Epidermal melanocyte (primary cell): ENCODE measurements around the gene LAMA3.

Source experiments
- DNase-seq: peaks from one replicate; pipeline ENCODE4 v3.0.0; 2011; ENCODE audit warnings: low spot score; ENCODE audit not compliant: insufficient read length

Gene LAMA3

DNA sequence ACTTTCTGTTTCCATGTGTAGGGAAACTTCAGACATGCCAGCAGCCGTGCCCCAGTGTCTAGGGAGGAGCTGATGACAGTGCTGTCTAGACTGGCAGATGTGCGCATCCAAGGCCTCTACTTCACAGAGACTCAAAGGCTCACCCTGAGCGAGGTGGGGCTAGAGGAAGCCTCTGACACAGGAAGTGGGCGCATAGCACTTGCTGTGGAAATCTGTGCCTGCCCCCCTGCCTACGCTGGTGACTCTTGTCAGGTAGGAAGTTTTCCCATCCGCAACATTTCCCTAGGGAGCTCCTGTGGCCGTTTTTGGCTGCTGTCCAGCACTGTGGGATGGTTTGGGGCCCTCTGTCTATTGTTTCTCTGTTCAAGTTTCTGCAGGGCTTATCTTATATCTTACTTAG, 182.2 kb downstream of the LAMA3 start:
- no peak for DNase-seq

DNA sequence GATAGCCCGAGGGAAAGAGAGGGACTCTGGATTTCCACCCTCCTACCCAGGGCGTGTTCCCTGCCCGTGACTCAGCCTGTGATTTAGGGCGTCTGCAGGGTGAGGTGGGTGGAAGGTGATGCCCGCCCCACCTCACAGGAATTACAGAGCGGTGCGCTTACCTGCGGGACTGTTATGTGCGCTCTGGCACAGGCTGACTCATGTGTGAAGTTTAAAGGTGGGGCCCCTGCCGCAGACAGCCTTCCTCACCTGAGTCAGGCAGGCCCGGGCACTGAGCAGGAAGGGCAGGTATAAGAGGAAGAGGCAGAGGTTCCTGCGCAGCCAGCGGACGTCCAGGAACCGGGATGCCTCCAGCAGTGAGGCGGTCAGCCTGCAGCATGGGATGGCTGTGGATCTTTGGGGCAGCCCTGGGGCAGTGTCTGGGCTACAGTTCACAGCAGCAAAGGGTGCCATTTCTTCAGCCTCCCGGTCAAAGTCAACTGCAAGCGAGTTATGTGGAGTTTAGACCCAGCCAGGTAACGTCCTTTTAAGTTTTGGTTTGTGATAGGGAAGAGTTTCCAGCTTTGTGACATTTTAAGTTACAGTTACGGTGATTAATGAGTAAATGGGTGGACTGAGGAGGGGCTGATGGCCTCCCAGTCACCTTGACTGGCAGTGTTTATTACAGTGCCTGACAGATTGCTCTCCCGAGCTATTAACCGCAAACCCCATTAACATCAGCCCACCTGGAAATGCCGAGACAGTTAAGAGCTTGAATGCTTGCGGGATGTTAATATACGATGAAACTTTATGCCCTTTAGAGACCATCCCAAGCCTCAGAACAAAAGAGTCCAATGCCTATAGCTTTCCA, 183.7 kb downstream of the LAMA3 start:
- no peak for DNase-seq

DNA sequence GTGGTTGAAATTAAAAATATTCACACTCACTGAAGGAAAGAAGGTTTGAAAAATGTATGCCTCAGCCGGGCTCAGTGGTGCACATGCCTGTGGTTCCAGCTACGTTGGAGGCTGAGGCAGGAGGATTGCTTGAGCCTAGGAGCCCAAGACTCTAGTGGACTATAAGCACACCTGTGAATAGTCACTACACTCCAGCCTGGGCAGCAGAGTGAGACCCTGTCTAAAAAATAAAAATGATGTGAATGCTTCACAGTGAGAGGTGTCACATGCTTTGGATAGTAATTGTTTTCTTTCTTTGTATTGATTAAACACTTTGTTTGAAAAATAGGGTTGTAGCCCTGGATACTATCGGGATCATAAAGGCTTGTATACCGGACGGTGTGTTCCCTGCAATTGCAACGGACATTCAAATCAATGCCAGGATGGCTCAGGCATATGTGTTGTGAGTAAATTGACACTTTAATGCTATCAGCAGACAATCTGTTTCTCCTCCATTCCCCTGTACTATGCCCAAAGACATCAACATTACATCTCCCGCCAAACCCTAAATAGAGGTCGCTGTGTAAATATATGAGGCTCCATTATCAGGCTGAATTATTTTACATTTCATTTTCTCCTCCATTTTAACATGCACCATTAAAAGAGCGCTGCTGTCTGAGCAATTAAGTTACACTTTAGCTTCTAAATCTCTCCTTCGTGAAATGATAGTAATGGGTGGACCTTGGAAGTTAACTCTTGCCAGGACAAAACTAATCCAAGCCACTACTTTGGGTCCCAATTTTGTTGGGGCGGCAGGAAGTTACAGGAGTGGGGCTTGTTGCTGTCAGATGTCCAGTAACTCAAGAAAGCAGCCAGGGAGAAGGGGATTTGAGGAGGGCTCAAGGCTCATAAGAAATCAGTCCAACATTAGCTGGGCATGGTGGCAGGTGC, 187.0 kb downstream of the LAMA3 start:
- no peak for DNase-seq

DNA sequence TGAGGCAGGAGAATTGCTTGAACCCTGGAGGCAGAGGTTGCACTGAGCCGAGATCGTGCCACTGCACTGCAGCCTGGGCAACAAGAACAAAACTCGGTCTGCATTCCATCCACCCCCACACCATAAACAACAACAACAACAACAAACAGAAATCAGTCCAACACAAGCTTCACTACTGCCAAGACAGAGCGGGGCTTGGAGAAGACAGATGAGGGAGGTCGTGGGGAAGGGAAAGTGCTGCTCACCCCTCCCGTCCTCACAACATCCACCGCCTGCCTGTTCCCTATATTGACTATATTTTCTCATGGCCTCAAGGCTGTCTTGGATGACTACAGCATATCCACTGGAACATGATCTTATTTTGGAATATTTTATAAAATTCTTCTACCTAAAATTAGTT, 187.7 kb downstream of the LAMA3 start:
- no peak for DNase-seq

DNA sequence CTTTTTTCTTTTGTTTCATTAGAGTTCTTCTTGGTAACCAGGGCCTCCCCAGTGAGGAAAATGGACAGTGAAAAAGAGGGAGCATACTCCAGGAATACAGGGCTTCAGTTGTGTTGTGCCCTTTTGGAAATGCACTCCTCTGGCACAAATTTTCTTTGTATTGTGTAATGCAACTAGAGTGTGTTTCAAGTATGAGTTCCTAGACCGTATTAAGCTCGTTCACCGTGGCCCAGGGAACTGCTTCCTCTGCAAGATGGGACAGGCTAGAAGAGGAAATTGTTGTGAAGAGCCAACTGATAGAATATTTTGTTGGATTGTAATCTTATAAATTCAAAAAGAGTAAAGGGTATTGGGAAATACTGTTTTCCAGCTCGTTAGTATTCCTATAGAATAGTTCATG, 188.1 kb downstream of the LAMA3 start:
- DNase-seq = no peak

DNA sequence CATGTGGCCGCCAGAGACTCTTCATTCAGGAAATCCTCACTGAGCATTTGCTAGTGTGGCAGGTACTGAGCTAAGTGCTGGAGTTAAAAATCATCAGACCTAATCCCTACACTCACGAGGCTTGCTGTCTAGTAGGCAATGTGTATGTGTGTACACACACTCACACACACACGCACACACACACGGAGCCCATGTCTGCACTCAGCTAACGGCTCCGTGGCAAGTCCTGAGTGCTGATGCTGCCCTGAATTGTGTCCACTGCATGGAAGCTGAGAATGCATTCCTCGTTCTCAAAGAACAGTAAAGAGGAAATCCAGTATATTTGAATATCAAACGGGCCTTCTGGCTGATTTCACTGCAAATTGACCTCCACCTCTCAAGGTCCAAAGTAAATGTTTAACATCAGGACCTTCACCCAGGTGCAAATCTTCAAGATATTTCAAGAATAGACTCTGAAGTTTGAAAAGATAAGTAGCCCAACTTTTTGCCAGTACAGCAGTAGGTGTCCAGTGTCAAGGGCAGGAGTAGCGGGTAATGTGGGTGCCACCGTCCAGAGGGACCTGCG, 189.2 kb downstream of the LAMA3 start:
- DNase-seq = no peak

DNA sequence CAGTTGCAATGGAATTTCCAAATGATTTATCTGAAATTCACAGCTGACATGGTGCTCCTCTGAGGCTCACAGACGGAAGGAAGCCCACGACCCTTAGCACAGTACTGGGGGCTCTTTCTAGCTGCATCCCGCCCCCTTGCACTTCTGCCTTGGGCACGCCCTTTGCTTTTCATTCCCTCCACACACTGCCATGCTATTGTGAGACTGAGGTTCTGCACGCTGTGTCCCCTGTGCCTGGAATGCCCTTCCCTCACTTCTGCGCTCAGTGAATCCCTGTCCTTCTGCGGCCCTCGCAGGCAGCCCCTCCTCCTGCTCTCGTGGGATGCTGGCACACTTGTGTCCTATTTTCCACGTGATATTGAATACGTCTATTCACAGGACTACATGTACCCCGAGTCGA, 189.9 kb downstream of the LAMA3 start:
- no peak for DNase-seq

DNA sequence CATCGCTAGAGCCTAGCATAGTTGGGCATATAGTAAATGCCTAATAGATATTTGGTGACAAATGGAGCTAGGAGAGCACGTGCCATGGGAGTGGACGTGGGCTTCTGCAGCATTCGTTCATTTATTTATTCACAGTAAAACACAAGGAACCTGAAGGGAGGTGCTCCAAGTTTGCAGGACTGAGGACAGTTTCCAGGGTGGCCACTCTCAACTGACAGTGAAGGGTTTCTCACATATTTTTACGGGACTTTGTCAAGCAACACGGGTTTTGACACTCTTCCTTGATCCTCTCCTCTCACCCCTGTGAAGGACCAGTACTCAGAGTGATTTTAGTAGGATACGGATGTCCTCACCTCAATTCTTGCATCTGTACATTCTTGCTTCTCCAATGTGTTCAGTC, 190.3 kb downstream of the LAMA3 start:
- DNase-seq = no peak

DNA sequence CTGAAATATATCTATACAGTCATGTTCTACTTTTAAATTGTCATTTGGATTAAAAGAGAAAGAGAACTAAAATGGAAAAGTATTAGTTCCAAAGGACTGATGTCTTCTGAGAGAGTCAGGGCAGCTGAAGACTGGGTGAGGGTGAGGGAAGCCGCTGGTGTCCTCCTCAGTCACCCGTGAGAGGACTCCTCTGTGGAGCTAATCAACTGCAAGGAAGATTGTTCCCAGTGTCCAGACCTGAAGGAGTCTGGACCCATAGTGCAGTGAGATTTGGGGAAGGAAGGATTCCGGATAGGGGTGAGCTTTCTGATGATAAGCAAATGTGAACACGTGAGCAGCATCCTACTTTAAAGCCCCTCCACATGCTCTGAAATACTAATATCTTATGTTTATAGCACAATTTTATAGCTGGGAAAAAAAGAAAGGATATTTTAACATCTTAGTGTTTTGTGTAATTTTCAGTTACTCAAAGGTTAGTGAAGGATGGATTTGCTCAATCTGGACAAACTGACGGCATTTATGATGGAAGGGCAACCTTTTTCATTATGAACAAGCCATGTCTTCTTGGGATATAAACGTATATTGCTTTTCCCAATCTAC, 190.8 kb downstream of the LAMA3 start:
- DNase-seq = no peak

DNA sequence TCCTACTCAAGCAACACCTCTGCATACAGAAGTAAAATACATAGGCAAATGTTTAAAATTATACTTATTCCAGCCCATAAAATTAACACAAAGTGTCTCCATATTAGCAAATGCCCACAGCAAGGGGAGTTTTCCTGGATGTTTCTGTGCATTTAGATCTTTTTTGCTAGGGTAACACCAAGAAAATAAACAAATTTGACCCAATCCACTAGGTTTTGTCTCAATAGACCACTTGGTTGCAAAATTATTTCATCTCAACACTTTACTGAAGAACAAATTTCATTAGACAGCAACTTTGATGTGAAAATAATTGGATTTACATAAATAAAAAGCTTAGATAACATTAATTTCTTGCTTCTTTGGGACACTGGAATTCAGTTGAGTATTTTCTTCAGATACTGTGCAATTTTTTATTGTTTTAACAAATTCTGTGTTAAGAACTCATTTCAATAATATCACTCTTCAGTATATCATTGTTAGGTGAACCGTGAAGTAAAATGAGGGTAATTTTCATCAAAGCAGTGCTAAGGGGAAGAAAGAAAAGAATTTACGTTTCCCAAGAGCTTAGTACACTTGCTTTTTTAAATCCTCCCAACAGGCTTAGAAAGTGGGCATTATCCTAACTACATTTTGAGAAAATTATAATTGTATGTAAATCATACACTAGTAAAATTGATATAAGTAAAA, 191.8 kb downstream of the LAMA3 start:
- no peak for DNase-seq

DNA sequence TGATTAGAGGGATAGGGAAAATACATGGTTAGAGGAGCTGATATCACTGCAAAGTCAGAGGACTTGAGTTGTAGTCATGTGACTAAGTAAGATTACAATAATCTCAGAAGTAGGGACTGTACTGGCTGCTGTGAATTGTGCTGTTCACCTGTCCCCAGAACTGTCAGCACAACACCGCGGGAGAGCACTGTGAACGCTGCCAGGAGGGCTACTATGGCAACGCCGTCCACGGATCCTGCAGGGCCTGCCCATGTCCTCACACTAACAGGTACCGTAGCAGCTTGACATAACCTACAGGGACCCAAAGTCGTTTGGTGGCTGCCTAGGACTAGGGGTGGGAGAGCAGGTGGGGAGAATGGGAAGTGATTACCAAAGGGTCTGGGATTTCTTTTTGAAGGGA, 192.5 kb downstream of the LAMA3 start:
- no peak for DNase-seq

DNA sequence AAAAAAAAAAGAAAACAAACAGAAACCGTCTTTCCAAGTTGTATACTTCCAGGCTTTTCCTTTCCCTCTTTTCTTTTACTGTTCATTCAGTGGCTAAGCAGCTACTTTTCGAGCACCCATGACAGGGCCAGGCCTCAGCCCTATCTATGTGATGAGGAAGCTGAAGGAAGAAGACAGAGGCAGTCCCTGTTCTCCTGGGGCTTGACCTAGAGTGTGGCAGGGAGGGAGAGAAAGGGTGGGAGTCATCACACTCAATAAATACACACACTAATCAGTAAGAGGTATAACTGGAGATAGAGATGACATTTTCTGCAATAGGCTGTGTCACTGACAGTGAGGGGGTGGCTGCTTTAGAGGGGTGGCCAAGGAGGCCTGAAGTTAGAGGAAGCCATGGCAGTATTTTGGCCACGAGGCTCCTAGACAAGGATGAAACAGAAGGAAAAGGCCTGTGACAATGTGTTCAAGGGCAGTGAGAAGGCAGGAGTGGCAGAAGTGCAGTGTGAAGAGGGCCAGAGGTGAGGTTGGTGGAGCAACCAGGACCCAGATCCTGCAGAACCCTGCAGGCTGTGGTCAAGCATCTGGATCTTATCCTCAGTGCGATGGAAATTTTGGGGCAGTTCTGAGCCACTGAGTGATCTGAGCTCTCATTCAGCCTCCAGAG, 193.5 kb downstream of the LAMA3 start:
- no peak for DNase-seq

DNA sequence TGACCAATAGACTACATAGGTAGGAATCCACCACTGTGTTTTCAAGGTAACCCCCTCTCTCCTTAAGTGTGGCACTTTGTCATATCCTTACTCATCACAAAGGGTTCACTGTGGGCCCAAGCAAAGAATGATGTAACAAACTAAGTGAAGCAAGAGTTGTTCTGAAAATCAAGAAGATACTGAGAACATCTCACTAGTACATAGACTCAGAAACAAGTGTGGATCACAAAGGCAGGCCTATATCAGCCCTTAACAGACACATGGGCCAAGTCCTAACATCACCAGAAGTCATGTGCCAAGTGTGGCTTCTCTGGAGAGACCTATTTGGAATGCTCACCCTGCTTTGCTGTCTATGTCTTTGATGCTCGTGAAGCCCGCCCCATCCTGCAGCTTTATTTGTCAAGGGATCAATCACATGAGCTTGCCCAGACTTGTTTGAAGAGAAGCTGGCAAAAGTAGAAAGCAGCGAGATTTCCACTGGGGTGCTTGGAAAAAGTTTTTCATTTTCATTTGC, 194.1 kb downstream of the LAMA3 start:
- DNase-seq = no peak

DNA sequence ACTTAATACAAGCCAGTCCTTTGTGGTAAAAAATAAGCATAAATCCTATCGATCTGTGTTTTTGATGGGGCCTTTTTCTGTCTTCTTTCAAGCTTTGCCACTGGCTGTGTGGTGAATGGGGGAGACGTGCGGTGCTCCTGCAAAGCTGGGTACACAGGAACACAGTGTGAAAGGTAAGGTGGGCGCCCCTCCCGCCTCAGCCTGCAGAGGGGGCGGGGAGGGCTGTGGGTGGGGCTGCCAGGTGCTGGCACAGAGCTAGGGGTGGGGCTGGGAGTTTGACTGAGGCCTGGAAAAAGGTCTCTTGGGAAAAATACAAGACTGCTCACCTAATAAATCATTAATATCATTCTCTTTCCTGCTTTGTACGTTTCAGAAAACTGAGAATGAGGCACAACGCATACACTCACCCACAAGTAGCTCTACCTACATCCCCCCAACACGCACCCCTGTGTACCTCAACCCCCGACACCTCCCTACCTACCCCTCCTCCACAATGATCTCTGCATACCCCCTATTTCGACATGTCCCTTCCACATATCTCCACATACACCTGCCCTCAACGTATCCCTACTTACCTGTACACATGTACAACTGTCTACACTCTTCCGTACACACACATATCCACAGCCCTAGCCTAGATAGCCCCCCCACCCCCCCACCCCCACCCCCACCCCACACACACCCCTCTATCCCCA, 195.6 kb downstream of the LAMA3 start:
- no peak for DNase-seq

DNA sequence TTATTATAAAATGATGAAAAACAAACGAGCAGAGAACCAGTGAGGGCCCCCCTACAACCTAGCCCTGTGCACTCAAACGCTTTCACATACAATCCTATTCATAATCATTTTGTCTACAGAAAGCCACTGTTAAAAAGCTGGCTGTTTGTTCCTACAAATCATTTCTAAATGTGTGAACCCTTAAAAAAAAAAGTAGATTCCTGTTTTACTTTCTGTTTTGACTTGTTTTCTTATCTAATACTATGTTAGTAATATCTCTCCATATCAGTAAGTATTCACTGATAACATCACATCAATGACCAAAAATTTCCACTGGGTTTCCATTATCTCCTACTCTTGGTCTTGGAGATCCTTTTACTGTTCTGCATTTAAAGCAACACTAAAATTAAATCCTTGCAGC, 196.5 kb downstream of the LAMA3 start:
- DNase-seq = no peak

DNA sequence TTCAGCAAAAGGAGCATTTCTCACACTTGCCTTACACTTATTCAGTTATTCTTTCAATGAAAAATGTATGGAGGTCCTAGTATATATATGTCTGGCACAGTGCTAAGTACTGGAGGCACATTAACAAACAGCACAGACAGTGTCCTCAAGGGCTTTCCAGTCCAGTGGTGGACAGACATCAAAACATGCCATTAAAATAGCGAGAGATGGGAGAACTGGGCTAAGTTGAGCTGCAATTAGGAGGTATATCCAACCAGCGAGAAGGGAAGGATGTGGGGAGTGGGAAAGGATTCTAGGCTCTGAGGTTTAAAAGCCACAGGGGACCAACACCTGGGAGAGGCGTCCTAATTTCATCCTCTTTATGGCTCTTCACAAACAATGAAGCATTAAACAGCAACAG, 197.8 kb downstream of the LAMA3 start:
- no peak for DNase-seq

DNA sequence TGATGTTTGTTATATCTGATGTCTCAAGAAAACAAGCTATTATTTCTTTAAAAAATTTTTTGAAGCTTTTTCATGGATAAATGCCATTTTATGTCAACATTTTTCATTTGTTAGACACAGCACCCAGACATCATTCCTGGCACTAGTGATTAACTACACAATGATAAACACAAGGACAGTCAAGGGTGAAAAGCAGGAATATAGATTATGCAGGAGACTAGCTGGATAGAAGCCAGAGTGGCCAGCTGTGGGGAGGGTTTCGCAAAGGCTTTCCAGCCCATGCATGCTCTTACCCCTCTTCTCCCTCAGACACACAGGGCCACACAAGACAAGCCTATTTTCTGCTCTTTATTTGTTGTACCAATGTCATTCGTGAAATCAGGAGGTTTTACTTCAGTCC, 198.2 kb downstream of the LAMA3 start:
- DNase-seq = no peak

DNA sequence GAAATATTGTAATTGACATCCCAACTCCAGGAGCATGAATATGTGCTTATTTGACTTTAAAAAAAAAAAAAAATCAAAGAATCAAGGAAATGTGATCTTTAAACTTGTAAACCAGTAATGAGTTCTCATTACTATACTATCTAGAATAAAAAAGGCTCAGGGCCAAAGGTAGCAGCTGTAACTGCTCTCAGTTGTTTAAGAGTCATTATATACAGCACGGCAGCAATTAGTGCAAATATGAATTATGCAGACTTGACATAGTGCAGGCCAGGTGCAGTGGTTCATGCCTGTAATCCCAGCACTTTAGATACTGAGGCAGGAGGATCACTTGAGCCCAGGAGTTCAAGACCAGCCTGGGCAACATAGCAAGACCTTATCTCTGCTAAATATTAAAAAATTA, 199.6 kb downstream of the LAMA3 start:
- no peak for DNase-seq

DNA sequence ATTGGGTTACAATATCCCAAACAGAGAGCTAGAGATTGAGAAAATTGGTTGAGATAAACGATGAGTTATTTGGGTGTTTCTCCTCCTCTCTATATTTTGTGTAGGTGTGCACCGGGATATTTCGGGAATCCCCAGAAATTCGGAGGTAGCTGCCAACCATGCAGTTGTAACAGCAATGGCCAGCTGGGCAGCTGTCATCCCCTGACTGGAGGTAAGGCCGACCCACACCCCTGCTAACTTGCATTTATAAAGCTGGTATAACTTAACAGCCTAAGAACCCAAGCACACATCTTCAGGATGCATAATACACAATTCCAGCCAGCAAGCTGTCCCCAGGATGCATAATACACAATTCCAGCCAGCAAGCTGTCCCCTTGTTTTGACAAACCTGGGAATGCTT, 200.7 kb downstream of the LAMA3 start:
- no peak for DNase-seq

DNA sequence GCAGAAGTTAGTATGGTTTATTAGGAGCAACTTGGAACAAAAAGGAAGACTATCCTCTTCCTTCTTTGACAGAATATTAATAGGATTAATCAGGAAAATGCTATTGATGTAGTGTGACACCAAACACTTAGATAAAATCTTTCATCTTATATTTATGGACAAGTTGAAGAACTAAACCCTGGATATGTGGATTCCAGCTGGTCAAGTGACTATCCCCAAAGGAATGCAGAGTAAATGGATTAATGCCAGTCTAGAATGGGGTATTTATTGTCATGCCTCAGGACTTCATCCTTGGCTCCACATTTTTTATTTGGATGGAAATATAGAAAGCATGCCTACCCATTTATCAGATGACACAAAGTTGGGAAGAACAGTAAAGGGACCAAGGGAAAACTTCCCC, 201.3 kb downstream of the LAMA3 start:
- DNase-seq = peak; percentile 23
